Ascending aorta (tissue), 2 donors: ENCODE data around the gene PAPPA2. TPM values are rescaled to one million over a fixed set of nuclear protein-coding genes. Genes with fewer than 3 reads are reported as not detected.

Experiments
- DNase-seq, 2 donors: peaks; one replicate each; pipeline ENCODE4 v3.0.0-alpha.2; 2019; ENCODE audit warnings: low spot score in 2 of 2
- H3K27ac ChIP-seq, 2 donors: fragments of 200-600 bp; sonication (generic); one replicate each; pipeline ENCODE4 v1.5.1; 2016 to 2017; ENCODE audit warnings: mild to moderate bottlenecking in 1 of 2
- H3K27me3 ChIP-seq: fragments of 200-600 bp; sonication (generic); one replicate; pipeline ENCODE4 v1.5.1; 2017
- H3K36me3 ChIP-seq, 2 donors: fragments of 200-600 bp; sonication (generic); one replicate each; pipeline ENCODE4 v1.5.1; 2016
- H3K4me1 ChIP-seq, 2 donors: fragments of 200-600 bp; sonication (generic); one replicate each; pipeline ENCODE4 v1.5.1; 2016 to 2017; ENCODE audit warnings: mild to moderate bottlenecking in 1 of 2
- H3K4me3 ChIP-seq, 2 donors: fragments of 200-600 bp; sonication (generic); one replicate each; pipeline ENCODE4 v1.5.1; 2016 to 2017; ENCODE audit warnings: mild to moderate bottlenecking in 1 of 2
- H3K9me3 ChIP-seq, 2 donors: fragments of 200-600 bp; sonication (generic); one replicate each; pipeline ENCODE4 v1.5.1; 2016
- intact Hi-C: fragments of 100-400 bp; cut with DNase I; formaldehyde crosslinking; loops from one replicate; pipeline ENCODE4 v1.15.1; 2023
- total RNA-seq: library from RNA; depleted of rRNA; stranded (reverse); fragments of >200 nt; gene quantifications from one replicate; pipeline ENCODE4 v1.1.0, GENCODE V29; 2016
- TF ChIP-seq, protein P1 (sequence below), 3 experiments: fragments of 200-600 bp in 2 of 3; fragments of 450-650 bp in 1 of 3; sonication (generic) in 2 of 3; IDR thresholded peaks; one replicate each; pipeline ENCODE4 v1.5.1; 2016 to 2019; ENCODE audit warnings: antibody characterized with exemption in 3 of 3, mild to moderate bottlenecking in 1 of 3, moderate library complexity in 1 of 3

PAPPA2 gene
- total RNA-seq, 1 donor from 2014 or later, result 2.9 TPM

DNA sequence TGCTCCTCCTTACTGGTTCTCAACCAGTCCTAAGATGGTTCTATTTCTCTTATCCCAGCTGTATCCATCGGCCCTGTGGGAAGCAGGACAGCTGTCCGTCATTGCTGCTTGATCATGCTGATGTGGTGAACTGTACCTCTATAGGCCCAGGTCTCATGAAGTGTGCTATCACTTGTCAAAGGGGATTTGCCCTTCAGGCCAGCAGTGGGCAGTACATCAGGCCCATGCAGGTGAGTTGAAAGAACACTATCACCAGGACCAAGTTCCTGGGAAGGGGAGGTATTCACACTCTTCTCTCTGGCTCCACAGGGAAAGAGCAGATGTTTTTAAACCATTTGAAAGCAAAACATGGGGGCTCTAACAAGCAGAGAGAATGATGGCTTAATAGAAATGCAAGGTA, 302.6 kb downstream of the PAPPA2 start:
- H3K9me3 ChIP-seq, result no peaks in the 10 kb centered on the region
- H3K4me1 ChIP-seq, result no peaks in the 10 kb centered on the region
- no peaks in the 10 kb centered on the region for H3K27me3 ChIP-seq
- H3K4me3 ChIP-seq, result no peak overlapping the region
- intact Hi-C loops, result no loop called here
- TF ChIP-seq, protein P1, sequence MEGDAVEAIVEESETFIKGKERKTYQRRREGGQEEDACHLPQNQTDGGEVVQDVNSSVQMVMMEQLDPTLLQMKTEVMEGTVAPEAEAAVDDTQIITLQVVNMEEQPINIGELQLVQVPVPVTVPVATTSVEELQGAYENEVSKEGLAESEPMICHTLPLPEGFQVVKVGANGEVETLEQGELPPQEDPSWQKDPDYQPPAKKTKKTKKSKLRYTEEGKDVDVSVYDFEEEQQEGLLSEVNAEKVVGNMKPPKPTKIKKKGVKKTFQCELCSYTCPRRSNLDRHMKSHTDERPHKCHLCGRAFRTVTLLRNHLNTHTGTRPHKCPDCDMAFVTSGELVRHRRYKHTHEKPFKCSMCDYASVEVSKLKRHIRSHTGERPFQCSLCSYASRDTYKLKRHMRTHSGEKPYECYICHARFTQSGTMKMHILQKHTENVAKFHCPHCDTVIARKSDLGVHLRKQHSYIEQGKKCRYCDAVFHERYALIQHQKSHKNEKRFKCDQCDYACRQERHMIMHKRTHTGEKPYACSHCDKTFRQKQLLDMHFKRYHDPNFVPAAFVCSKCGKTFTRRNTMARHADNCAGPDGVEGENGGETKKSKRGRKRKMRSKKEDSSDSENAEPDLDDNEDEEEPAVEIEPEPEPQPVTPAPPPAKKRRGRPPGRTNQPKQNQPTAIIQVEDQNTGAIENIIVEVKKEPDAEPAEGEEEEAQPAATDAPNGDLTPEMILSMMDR (IDR thresholded peaks at IDR 0.05), result no peak
- DNase-seq, result no peak
- H3K36me3 ChIP-seq, result no peaks in the 10 kb centered on the region
- H3K27ac ChIP-seq, result no peak overlapping the region

DNA sequence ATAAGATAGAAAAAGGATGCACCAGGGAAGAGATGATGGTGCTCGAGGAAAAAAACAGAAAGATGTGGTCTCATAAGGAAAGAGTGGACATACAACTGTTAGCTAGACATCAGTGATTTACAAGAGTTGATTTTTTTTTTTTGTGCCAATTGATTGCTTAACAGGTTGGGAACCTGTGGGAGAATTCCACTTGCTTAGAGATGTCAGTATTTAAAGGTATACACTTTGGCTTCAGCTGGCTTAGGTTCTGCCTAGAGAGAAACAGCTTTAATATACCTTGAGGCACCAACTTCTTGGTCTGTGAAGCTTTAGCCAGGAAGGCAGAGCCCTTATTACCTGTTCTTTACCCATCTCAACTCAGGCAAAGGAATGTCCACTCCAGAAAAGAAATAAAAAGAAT, 303.8 kb downstream of the PAPPA2 start:
- intact Hi-C loops, result no loop called here
- no peak overlapping the region for H3K4me3 ChIP-seq
- TF ChIP-seq, protein P1 (IDR thresholded peaks at IDR 0.05), result no peak
- H3K4me1 ChIP-seq, result no peaks in the 10 kb centered on the region
- no peaks in the 10 kb centered on the region for H3K9me3 ChIP-seq
- no peaks in the 10 kb centered on the region for H3K36me3 ChIP-seq
- H3K27me3 ChIP-seq, result no peaks in the 10 kb centered on the region
- no peak overlapping the region for H3K27ac ChIP-seq
- DNase-seq, result no peak

DNA sequence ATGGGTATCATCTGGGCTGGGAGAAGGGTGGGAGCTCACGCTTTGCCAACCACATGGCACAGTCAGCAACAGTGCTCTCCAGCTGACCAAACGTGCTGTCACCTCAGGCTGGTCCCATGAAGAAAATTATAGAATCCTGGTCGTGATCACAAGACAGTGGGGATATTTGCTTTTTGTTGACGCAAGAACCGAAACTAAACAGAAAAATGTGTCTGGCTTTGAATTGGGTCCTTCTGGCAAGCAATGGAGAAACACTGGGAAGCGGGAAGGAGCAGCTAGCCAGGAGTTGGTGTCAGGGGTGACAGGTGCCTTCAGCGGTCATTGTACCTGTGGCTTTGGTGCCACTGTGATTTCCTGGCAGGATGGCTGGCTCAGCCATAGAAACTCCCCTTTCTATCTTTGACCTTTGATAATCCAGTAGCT, 304.8 kb downstream of the PAPPA2 start:
- Histone ChIP-seq H3K27ac (no peak overlapping the region), H3K27me3 (no peaks in the 10 kb centered on the region), H3K4me1 (no peaks in the 10 kb centered on the region), H3K4me3 (no peak overlapping the region), H3K36me3 (no peaks in the 10 kb centered on the region), H3K9me3 (no peaks in the 10 kb centered on the region)
- intact Hi-C loops, result no loop called here
- TF ChIP-seq, protein P1 (IDR thresholded peaks at IDR 0.05), result no peak
- no peak for DNase-seq

DNA sequence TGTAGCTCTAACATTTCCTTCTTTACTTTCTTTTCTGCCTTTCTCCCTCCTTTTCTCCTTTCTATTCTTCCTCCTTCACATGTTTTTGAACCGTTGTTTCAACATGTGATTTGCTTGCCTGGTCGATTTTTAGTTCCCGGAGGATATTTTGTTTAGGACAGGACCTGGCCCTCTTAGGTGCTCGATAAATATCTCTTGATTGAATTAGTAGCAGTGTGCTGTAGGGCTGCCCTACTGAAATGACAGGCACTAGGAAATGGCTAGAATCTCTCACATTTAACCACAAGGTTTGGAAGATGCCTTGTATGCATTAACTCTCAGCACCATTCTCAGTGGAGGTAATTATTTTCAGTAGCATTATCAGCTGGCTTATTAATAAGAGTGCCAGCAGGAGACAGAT, 305.6 kb downstream of the PAPPA2 start:
- H3K27me3 ChIP-seq, result no peaks in the 10 kb centered on the region
- intact Hi-C loops, result no loop called here
- H3K36me3 ChIP-seq, result no peaks in the 10 kb centered on the region
- no peak for DNase-seq
- H3K9me3 ChIP-seq, result no peaks in the 10 kb centered on the region
- H3K4me1 ChIP-seq, result no peaks in the 10 kb centered on the region
- no peak overlapping the region for H3K4me3 ChIP-seq
- TF ChIP-seq, protein P1 (IDR thresholded peaks at IDR 0.05), result no peak
- no peak overlapping the region for H3K27ac ChIP-seq

DNA sequence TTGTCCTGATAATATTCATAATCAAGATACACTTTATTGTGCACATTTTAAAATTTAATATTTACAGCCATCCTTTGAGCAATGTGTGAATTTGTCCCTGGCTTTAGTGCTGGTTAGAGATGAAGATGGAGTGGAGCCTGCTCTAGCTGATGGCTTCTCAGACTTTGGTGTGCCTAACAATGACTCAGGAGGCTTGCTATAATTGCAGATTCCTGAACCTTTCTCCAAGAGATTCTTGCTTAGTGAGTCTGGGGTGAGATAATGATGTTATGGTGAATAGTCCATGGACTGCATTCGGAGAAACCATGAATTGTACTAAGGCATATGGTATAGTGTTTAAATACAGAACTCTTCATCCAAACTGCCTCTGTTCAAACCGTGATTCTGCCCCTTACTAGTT, 307.1 kb downstream of the PAPPA2 start:
- TF ChIP-seq, protein P1 (IDR thresholded peaks at IDR 0.05), result no peak
- no peak overlapping the region for H3K27ac ChIP-seq
- no peaks in the 10 kb centered on the region for H3K36me3 ChIP-seq
- intact Hi-C loops, result no loop called here
- H3K4me1 ChIP-seq, result no peaks in the 10 kb centered on the region
- DNase-seq, result no peak
- no peaks in the 10 kb centered on the region for H3K9me3 ChIP-seq
- H3K27me3 ChIP-seq, result no peaks in the 10 kb centered on the region
- no peak overlapping the region for H3K4me3 ChIP-seq

DNA sequence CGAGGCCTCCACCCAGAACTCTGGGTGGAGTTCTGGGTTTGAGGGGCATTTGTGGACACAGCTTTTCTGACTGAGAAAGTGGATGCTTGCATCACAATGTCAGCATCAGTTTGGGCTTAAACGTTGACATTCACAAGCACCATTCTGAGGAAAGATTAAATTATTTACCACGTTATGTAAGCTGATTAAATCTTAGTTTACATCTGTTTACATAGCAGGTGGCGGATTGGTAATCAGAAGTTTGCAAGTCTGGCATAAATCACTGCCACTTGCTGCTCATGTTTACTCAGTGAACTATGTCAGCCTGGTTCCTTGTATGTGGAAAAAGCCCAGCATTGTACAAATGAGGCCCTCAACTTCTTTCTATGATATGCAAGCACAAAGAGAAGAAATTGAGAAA, 310.1 kb downstream of the PAPPA2 start:
- Histone ChIP-seq H3K4me1 (no peaks in the 10 kb centered on the region), H3K9me3 (no peaks in the 10 kb centered on the region), H3K4me3 (no peak overlapping the region), H3K27ac (no peak overlapping the region), H3K36me3 (no peaks in the 10 kb centered on the region), H3K27me3 (no peaks in the 10 kb centered on the region)
- TF ChIP-seq, protein P1 (IDR thresholded peaks at IDR 0.05), result no peak
- DNase-seq, result no peak
- intact Hi-C loops, result no loop called here
